Measurements from ENCODE around the gene STS. TPM values are rescaled to one million over a fixed set of nuclear protein-coding genes. Genes with fewer than 3 reads are reported as not detected.

STS gene
- total and polyA plus RNA-seq, 2 of the 4 experiments (the other 2 are of a cell fraction), result 2.6 to 3.4 TPM

DNA sequence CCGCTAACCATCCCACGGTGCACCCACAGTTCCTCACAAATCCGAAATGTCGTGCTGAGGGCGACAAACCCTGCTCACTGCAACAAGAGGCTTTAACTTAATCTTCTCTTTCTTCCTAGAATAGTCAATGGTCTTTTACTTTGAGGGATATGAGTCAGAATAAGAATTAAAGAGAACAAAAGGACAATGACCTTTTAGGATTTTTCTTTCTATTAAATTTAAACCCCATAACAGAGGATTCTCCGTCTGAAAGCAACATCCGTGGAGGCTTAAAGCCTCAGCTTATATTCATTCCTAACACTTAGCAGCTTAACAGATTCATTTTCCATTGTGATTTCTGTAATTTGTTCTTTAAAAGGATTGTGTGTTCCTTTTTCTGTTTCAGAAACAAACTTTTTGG, 45.4 kb downstream of the STS start:
- Histone ChIP-seq H3K4me2 (ENCODE audit: low read depth, low read length) (no peak overlapping the region), H3K9me1 (ENCODE audit: insufficient read depth, low read length) (no peaks in the 10 kb centered on the region), H3K9me3 (ENCODE audit: control insufficient read depth, insufficient read depth, low read length) (no peaks in the 10 kb centered on the region), H4K91ac (ENCODE audit: insufficient read depth, low read depth, low read length) (no peak overlapping the region), H2BK20ac (ENCODE audit: low read depth, low read length) (no peak overlapping the region), H3K18ac (ENCODE audit: low read depth, low read length) (no peak overlapping the region), H3K14ac (replicated peaks; ENCODE audit: low read depth, low read length) (no peak overlapping the region), H3K27ac (ENCODE audit: insufficient read depth, low read length) (no peak overlapping the region), H4K8ac (ENCODE audit: low read depth in 2 of 2, low read length in 2 of 2) (no peak overlapping the region), H2BK15ac (ENCODE audit: low read depth, low read length) (no peak overlapping the region), H3K4me1 (ENCODE audit: control insufficient read depth, insufficient read depth, low read length) (no peaks in the 10 kb centered on the region), H3K27me3 (ENCODE audit: control insufficient read depth, insufficient read depth, low read length) (no peaks in the 10 kb centered on the region), H3K4me3 (ENCODE audit: insufficient read depth, low read depth, low read length) (no peak overlapping the region), H2BK5ac (ENCODE audit: low read depth, low read length, poor library complexity, severe bottlenecking) (no peak overlapping the region), H3K36me3 (ENCODE audit: control insufficient read depth, insufficient read depth, low read length) (no peaks in the 10 kb centered on the region), H2AFZ (replicated peaks; ENCODE audit: low read length, poor library complexity) (no peak overlapping the region), H2AK5ac (ENCODE audit: low read depth, low read length) (no peak overlapping the region), H2BK120ac (ENCODE audit: low read depth, low read length) (no peak overlapping the region), H4K20me1 (ENCODE audit: insufficient read depth, low read length) (no peaks in the 10 kb centered on the region), H3K23ac (ENCODE audit: low read depth, low read length) (no peak overlapping the region), H3K56ac (ENCODE audit: extremely low read depth, insufficient read depth, low read length) (no peak overlapping the region), H4K5ac (ENCODE audit: low read depth, low read length) (no peak overlapping the region), H3K9ac (ENCODE audit: low read depth, low read length) (no peak overlapping the region), H3K4ac (ENCODE audit: low read depth, low read length) (no peak overlapping the region), H2AK9ac (replicated peaks; ENCODE audit: low read depth, low read length, poor library complexity) (no peak overlapping the region), H3K79me1 (ENCODE audit: low read depth in 1 of 2, low read length in 2 of 2) (no peaks in the 10 kb centered on the region)
- intact Hi-C loops (cut with micrococcal nuclease), result loop anchor here (5.0 kb wide), 1 partner anchor 734 kb away; the partner anchor contains the start of gene PNPLA4
- ATAC-seq (ENCODE audit: low read depth), result no peak
- dilution Hi-C loops (cut with HindIII; ENCODE audit: low sequenced_read_pairs, unreplicated experiment), result no loop called here
- CTCF ChIA-PET, result interaction anchor here (0.6 kb wide), 2 partner anchors 11 to 121 kb away, joined by 3 read pairs; no protein-coding TSS in a partner anchor
- BruUV-seq (replicated peaks), result no TSS peak
- DNase-seq, result no peak
- POLR2A ChIA-PET (ENCODE audit: unreplicated experiment), result no interaction called here
- in situ Hi-C loops (cut with MboI; ENCODE audit: low sequenced_read_pairs), result no loop called here
- no peak for TF ChIP-seq SMC3 (IDR thresholded peaks at IDR 0.05; ENCODE audit: low read depth, low read length)
- no peak for TF ChIP-seq NFE2L2 (IDR thresholded peaks at IDR 0.05; ENCODE audit: low read depth, low read length)
- TF ChIP-seq RAD21 (IDR thresholded peaks at IDR 0.05; ENCODE audit: low read length), result no peak
- TF ChIP-seq ELK1 (IDR thresholded peaks at IDR 0.05; ENCODE audit: borderline replicate concordance, low read depth, low read length), result no peak
- no peak for TF ChIP-seq FOS (IDR thresholded peaks at IDR 0.05; ENCODE audit: low read depth, low read length)
- TF ChIP-seq CHD1 (IDR thresholded peaks at IDR 0.05; ENCODE audit: low read depth, low read length), result no peak
- TF ChIP-seq USF2 (IDR thresholded peaks at IDR 0.05; ENCODE audit: low read depth, low read length), result no peak
- TF ChIP-seq MXI1 (IDR thresholded peaks at IDR 0.05; ENCODE audit: borderline replicate concordance, low read depth, low read length), result no peak
- TF ChIP-seq CEBPB (IDR thresholded peaks at IDR 0.05; ENCODE audit: low read depth, low read length), result no peak
- no peak for TF ChIP-seq MAFK (IDR thresholded peaks at IDR 0.05; ENCODE audit: low read depth, low read length)
- TF ChIP-seq RCOR1 (IDR thresholded peaks at IDR 0.05; ENCODE audit: insufficient replicate concordance, low read length), result no peak
- no peak for TF ChIP-seq BHLHE40 (IDR thresholded peaks at IDR 0.05; ENCODE audit: low read depth, low read length)
- WGBS, 2 experiments (ENCODE audit: extremely low coverage in 2 of 2, insufficient read length in 1 of 2), result no CpG with 5 or more reads among the region's 7 CpGs

Measured in IMR-90 (cell line).